ENCODE data around the gene KCNQ1.

GRCh38 chr11:2570841-2571597 lies 126.2 kb downstream of the KCNQ1 start:
- TF ChIP-seq CTCF (optimal IDR thresholded peaks at IDR 0.05 in 1 of 3, IDR thresholded peaks at IDR 0.05 in 1 of 3, conservative IDR thresholded peaks at IDR 0.05 in 1 of 3; ENCODE audit: extremely low read depth in 1 of 3, insufficient read depth in 2 of 3, low read length in 3 of 3) (no peak), EZH2 (IDR thresholded peaks at IDR 0.05; ENCODE audit: low read length) (no peak)

Data from keratinocyte (primary cell).